WTC11 (cell line): Measurements from ENCODE around the gene ATG7. TPM values are rescaled to one million over a fixed set of nuclear protein-coding genes. Genes with fewer than 3 reads are reported as not detected.
A peak's percentile ranks its signal among the peaks of the same experiment; 100 is the strongest.
"Not testable (repeated sequence)": the region's sequence is repeated elsewhere in the genome, so short reads cannot be mapped to it uniquely, and the experiment has no call there.

Experiments used
- ATAC-seq: fragments of 200-7000 bp; cut with Tn5 transposase; 2 replicates; pipeline ENCODE4 v1.10.0; 2021; ENCODE audit warnings: mild to moderate bottlenecking, moderate library complexity
- CTCF ChIA-PET: fragments of 300-600 bp; sonication (Branson Sonifier 250); formaldehyde crosslinking; loops from one replicate; lab custom pipeline; 2021; ENCODE audit warnings: antibody characterized with exemption; lab: Charles Lee
- POLR2A ChIA-PET: fragments of 350-600 bp; sonication (Branson Sonifier 250); formaldehyde crosslinking; loops from one replicate; lab custom pipeline; 2021; ENCODE audit warnings: antibody characterized with exemption; lab: Charles Lee
- DNase-seq: peaks from one replicate; pipeline ENCODE4 v3.0.0; 2021; ENCODE audit warnings: low spot score
- H3K27ac Mint-ChIP-seq: 2 replicates; pipeline ENCODE4 v1.8.0; 2021; ENCODE audit warnings: mixed read lengths
- H3K27me3 Mint-ChIP-seq: 2 replicates; pipeline ENCODE4 v1.8.0; 2021; ENCODE audit warnings: low read depth, mild to moderate bottlenecking, moderate library complexity, mixed read lengths
- H3K36me3 Mint-ChIP-seq: 2 replicates; pipeline ENCODE4 v1.8.0; 2021; ENCODE audit warnings: mixed read lengths
- H3K4me1 Mint-ChIP-seq: 2 replicates; pipeline ENCODE4 v1.8.0; 2022; ENCODE audit warnings: mixed read lengths
- H3K4me3 Mint-ChIP-seq: 2 replicates; pipeline ENCODE4 v1.8.0; 2021; ENCODE audit warnings: mild to moderate bottlenecking, moderate library complexity, mixed read lengths
- H3K9me3 Mint-ChIP-seq: 2 replicates; pipeline ENCODE4 v1.8.0; 2021; ENCODE audit warnings: mixed read lengths
- CREM ChIP-seq: sonication (generic); formaldehyde crosslinking; IDR thresholded peaks from 2 replicates; pipeline ENCODE4 v1.8.1; 2022; ENCODE audit warnings: mild to moderate bottlenecking, missing genetic modification reagents, moderate library complexity
- ELF4 ChIP-seq: sonication (generic); formaldehyde crosslinking; IDR thresholded peaks from 2 replicates; pipeline ENCODE4 v1.8.1; 2022; ENCODE audit warnings: low read depth, mild to moderate bottlenecking, moderate library complexity, missing genetic modification reagents
- ESRRA ChIP-seq: sonication (generic); formaldehyde crosslinking; IDR thresholded peaks from 2 replicates; pipeline ENCODE4 v1.8.1; 2022; ENCODE audit warnings: mild to moderate bottlenecking, missing genetic modification reagents, borderline replicate concordance
- ETV6 ChIP-seq: sonication (generic); formaldehyde crosslinking; IDR thresholded peaks from 2 replicates; pipeline ENCODE4 v1.8.1; 2022; ENCODE audit warnings: mild to moderate bottlenecking, missing genetic modification reagents
- FOXK1 ChIP-seq: sonication (generic); formaldehyde crosslinking; IDR thresholded peaks from 2 replicates; pipeline ENCODE4 v1.8.0; 2022; ENCODE audit warnings: mild to moderate bottlenecking, moderate library complexity, missing genetic modification reagents
- JUN ChIP-seq: sonication (generic); formaldehyde crosslinking; IDR thresholded peaks from 2 replicates; pipeline ENCODE4 v1.8.0; 2023; ENCODE audit warnings: mild to moderate bottlenecking, missing genetic modification reagents
- SOX15 ChIP-seq: fragments of 250-450 bp; sonication (Bioruptor Pico); IDR thresholded peaks from 2 replicates; pipeline ENCODE4 v1.9.0; 2021; ENCODE audit warnings: mild to moderate bottlenecking
- TEAD1 ChIP-seq: sonication (generic); formaldehyde crosslinking; IDR thresholded peaks from 2 replicates; pipeline ENCODE4 v1.8.0; 2022; ENCODE audit warnings: mild to moderate bottlenecking, missing genetic modification reagents
- ZNF263 ChIP-seq: sonication (generic); formaldehyde crosslinking; IDR thresholded peaks from 2 replicates; pipeline ENCODE4 v1.8.1; 2022; ENCODE audit warnings: low read depth, mild to moderate bottlenecking, moderate library complexity, missing genetic modification reagents
- ZNF396 ChIP-seq: fragments of 250-450 bp; sonication (Bioruptor Pico); IDR thresholded peaks from 2 replicates; pipeline ENCODE4 v1.8.0; 2021; ENCODE audit warnings: mild to moderate bottlenecking, moderate library complexity, borderline replicate concordance
- ZNF416 ChIP-seq: fragments of 250-450 bp; sonication (Bioruptor Pico); IDR thresholded peaks from 2 replicates; pipeline ENCODE4 v1.9.0; 2021; ENCODE audit warnings: mild to moderate bottlenecking, inconsistent platforms
- ZNF423 ChIP-seq: fragments of 250-450 bp; sonication (Bioruptor Pico); IDR thresholded peaks from 2 replicates; pipeline ENCODE4 v2.1.2; 2022; ENCODE audit warnings: mild to moderate bottlenecking, moderate library complexity
- ZNF671 ChIP-seq: fragments of 250-450 bp; sonication (Bioruptor Pico); IDR thresholded peaks from 2 replicates; pipeline ENCODE4 v1.8.0; 2021; ENCODE audit warnings: mild to moderate bottlenecking
- total RNA-seq: library from RNA; stranded (reverse); gene quantifications from 3 replicates; pipeline ENCODE4 v1.2.3, GENCODE V29; 2021
- TF ChIP-seq, protein P1 (sequence below): sonication (generic); formaldehyde crosslinking; IDR thresholded peaks from 2 replicates; pipeline ENCODE4 v1.8.0; 2023; ENCODE audit warnings: missing genetic modification reagents
- TF ChIP-seq, protein P2 (sequence below): fragments of 250-450 bp; sonication (Bioruptor Pico); IDR thresholded peaks from 2 replicates; pipeline ENCODE4 v1.8.0; 2021; ENCODE audit warnings: mild to moderate bottlenecking

Gene ATG7
- total RNA-seq, 1 experiment from 2014 or later = 17.5 TPM

DNA sequence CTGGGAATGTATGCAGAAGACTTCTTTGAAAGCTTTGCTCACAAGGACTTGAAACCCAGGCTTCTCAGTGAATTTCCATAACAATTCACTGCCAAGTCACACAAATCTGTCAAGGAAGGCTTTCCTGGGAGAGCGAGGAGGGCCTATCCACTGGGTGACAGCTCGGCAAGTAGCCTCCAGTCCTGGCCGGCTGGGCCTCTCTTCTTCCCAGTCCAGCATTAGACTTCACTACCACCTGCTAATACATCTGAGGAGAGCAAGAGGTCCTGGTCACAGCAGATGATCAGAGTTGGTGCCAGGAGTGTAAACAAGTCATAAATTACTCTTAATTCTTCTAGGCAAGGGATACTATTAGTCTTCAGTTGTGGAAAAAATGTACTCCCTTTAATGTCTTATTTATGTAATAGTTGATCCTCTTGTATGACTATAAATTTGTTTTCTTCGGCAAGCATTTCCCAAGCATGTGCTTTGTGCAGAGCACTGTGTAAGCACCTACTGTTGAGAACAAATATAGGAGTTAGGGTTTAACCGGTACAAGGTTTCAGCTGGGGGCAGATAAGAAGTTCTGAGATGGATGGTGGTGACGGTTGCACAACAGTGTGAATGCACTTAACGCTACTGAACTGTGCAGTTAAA, 208.6 kb downstream of the ATG7 start:
- Mint-ChIP-seq H3K9me3 (peaks cover 7% of the 10 kb centered on the region; the same call in 1 of the 2 replicates), H3K4me3 (no peak overlapping the region), H3K36me3 (peaks cover 5% of the 10 kb centered on the region; the same call in 1 of the 2 replicates), H3K4me1 (peaks cover 16% of the 10 kb centered on the region), H3K27ac (no peak overlapping the region), H3K27me3 (no peaks in the 10 kb centered on the region)
- TF ChIP-seq ZNF423 = peak; percentile 39; the same call in 1 of the 2 replicates
- TF ChIP-seq TEAD1 (CRISPR knock-in tag) = peak; percentile 64; the same call in 1 of the 2 replicates
- TF ChIP-seq ETV6 (CRISPR knock-in tag) = no peak
- TF ChIP-seq ELF4 (CRISPR knock-in tag) = no peak
- no peak for TF ChIP-seq ZNF263 (CRISPR knock-in tag)
- DNase-seq (peak; percentile 29), ATAC-seq (peak; percentile 77)
- ChIA-PET POLR2A (no interaction called here), CTCF (no interaction called here)

DNA sequence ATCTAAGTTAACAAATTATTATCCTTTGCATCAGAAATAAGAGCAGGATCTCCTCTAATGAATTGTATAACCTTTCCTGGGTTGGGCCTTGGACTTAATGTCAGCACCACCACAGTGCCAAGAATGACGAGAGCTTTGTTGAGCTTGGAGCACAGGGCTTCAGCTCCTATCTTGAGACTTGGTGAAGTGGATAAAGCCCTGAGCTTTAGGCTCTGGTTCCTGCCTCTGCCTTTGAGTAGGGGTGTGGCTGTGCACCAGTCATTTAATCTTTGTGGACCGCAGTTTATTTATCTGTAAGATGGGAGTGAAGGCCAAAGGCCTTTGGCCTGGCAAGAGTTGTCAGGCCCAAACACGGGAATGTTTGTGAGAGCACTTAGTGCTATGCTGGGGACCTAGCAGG, 209.4 kb downstream of the ATG7 start:
- no peak overlapping the region for H3K4me3 Mint-ChIP-seq
- H3K27me3 Mint-ChIP-seq = no peaks in the 10 kb centered on the region
- CTCF ChIA-PET = no interaction called here
- DNase-seq (no peak), ATAC-seq (no peak)
- POLR2A ChIA-PET = no interaction called here
- TF ChIP-seq ZNF416 (CRISPR knock-in tag) (no peak), FOXK1 (CRISPR knock-in tag) (no peak), CREM (CRISPR knock-in tag) (no peak), ZNF671 (CRISPR knock-in tag) (no peak), SOX15 (CRISPR knock-in tag) (no peak)
- TF ChIP-seq, protein P1, sequence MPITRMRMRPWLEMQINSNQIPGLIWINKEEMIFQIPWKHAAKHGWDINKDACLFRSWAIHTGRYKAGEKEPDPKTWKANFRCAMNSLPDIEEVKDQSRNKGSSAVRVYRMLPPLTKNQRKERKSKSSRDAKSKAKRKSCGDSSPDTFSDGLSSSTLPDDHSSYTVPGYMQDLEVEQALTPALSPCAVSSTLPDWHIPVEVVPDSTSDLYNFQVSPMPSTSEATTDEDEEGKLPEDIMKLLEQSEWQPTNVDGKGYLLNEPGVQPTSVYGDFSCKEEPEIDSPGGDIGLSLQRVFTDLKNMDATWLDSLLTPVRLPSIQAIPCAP (CRISPR knock-in tag) = no peak
- H3K9me3 Mint-ChIP-seq = peaks cover 11% of the 10 kb centered on the region
- H3K36me3 Mint-ChIP-seq = peaks cover 10% of the 10 kb centered on the region; the same call in 1 of the 2 replicates
- H3K4me1 Mint-ChIP-seq = peaks cover 10% of the 10 kb centered on the region
- H3K27ac Mint-ChIP-seq = no peak overlapping the region

DNA sequence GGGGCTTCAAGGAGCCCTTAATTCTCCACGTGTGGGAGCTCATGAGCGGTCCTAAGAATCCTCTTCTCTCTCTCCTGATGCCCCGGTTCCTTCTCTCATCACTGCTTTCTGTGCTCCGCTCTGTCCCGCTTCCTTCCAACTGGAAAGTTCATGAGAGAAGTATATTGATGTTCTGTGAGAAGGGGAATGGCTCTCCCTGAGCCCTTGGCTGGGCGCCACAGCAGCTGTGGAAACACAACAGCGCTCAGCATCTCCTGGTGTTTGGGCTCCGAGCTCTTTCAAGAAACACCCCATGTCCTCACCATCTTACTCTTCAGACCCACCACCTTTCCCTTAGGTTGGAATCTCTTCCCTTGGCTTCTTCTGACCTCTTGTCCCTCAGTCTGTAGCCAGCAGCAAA, 209.8 kb downstream of the ATG7 start:
- H3K4me3 Mint-ChIP-seq = no peak overlapping the region
- DNase-seq (no peak), ATAC-seq (no peak)
- H3K27me3 Mint-ChIP-seq = no peaks in the 10 kb centered on the region
- H3K4me1 Mint-ChIP-seq = peaks cover 8% of the 10 kb centered on the region
- ChIA-PET CTCF (no interaction called here), POLR2A (no interaction called here)
- peaks cover 11% of the 10 kb centered on the region for H3K9me3 Mint-ChIP-seq
- no peak for TF ChIP-seq JUN
- TF ChIP-seq ESRRA (CRISPR knock-in tag) = no peak
- TF ChIP-seq, protein P2, sequence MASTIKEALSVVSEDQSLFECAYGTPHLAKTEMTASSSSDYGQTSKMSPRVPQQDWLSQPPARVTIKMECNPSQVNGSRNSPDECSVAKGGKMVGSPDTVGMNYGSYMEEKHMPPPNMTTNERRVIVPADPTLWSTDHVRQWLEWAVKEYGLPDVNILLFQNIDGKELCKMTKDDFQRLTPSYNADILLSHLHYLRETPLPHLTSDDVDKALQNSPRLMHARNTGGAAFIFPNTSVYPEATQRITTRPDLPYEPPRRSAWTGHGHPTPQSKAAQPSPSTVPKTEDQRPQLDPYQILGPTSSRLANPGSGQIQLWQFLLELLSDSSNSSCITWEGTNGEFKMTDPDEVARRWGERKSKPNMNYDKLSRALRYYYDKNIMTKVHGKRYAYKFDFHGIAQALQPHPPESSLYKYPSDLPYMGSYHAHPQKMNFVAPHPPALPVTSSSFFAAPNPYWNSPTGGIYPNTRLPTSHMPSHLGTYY (CRISPR knock-in tag) = no peak
- TF ChIP-seq ZNF396 (CRISPR knock-in tag) = no peak
- H3K27ac Mint-ChIP-seq = no peak overlapping the region
- H3K36me3 Mint-ChIP-seq = peaks cover 10% of the 10 kb centered on the region; the same call in 1 of the 2 replicates

DNA sequence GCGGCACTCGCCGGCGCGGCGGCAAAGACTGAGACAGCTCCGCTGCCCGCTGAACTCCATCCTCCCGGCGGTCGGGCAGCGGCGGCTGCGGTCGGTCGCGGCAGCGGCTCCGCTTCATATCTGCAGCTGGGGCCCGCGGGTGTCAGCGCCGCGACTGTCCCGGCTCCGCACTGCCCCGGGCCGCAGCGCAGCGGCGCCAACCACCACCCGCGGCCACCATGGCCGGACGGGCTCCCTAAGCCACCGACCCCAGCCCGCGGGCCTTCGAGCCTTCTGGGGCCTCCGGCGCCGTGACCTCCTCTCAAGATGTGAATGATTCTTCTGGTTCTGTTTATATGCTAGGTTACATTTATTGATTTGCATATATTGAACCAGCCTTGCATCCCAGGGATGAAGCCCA, 216.2 kb downstream of the ATG7 start:
- H3K27me3 Mint-ChIP-seq, POLR2A ChIA-PET: not testable (repeated sequence)

More for the DNA sequence above, 216.2 kb downstream of the ATG7 start:
- CTCF ChIA-PET, H3K4me3 Mint-ChIP-seq, H3K27ac Mint-ChIP-seq, ATAC-seq, DNase-seq: not testable (repeated sequence)
- Mint-ChIP-seq H3K4me1 (peaks cover 10% of the 10 kb centered on the region), H3K36me3 (peaks cover 27% of the 10 kb centered on the region), H3K9me3 (peaks cover 33% of the 10 kb centered on the region)
